ENCODE measurements around the gene DNAJC3.

Gene DNAJC3

GRCh38 chr13:95841894-95842293 is 165.0 kb downstream of the DNAJC3 start:
- no peak for DNase-seq (ENCODE audit: low read depth in 3 of 3)

GRCh38 chr13:95842898-95843297 is 166.0 kb downstream of the DNAJC3 start:
- DNase-seq (ENCODE audit: low read depth in 3 of 3), result no peak
